Esophagus mucosa (tissue), 1 donor: ENCODE measurements around the gene KRTAP3-1. TPM values are rescaled to one million over a fixed set of nuclear protein-coding genes. Genes with fewer than 3 reads are reported as not detected.
A peak's percentile ranks its signal among the peaks of the same experiment; 100 is the strongest.

Experiments
- ATAC-seq: fragments of 200-7000 bp; cut with Tn5 transposase; one replicate; pipeline ENCODE4 v1.9.1; 2020
- total RNA-seq: library from RNA; stranded (reverse); gene quantifications from one replicate; pipeline ENCODE4 v1.2.4, GENCODE V29; 2023
- donor health status: DM: yes; HTN: yes; CAD: no.

KRTAP3-1 gene
- total RNA-seq, 1 donor from 2014 or later, result not detected

- no peak for ATAC-seq
Measured at GRCh38 chr17:40974366-40974765, 34.6 kb downstream of the KRTAP3-1 start.

- no peak for ATAC-seq
Measured at GRCh38 chr17:40967582-40967981, 41.3 kb downstream of the KRTAP3-1 start.

DNA sequence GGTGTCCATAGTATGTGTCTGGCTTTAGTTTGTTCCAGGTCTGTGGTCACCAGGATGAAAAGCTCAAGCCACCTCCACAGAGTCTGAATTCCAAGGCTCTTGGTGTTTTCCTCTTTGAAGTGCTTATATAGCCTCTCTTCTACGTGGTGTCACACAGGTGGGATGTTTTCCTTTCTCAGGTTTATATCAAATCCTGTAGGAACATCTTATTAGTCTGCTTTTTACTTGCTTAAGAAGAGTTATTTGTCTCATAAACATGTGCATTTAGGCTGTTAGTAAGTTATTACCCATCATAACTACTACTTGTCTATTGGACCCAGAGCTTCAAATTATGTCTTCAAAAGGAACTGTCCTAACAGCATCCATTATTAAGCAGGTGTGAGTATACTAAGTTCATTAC is 42.1 kb downstream of the KRTAP3-1 start, which contains the start of gene KRT39:
KRT39 (minus strand) TSS at position 101 of the 400 bp plus-strand sequence; CDS start at position 9, 92 bp downstream.
- no peak for ATAC-seq

DNA sequence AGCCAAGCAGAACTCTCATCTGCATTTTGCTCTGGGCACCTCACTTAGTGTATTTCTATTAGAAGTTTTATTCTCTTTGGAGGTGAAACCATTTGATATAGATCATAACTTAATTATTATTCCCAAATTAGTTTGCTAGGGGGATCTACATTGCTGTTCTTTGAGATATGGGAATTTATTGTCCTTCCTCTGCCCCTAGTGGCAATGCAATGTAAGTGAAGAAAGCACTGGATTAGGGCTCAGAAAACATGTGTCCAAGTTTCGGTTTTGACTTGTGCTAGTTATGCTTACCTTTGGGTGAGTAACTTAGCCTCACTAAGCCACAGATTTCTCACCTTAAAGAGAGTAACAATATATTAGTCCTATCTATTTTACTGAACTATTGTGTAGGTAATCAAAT is 45.1 kb downstream of the KRTAP3-1 start:
- ATAC-seq, result peak; percentile 79

DNA sequence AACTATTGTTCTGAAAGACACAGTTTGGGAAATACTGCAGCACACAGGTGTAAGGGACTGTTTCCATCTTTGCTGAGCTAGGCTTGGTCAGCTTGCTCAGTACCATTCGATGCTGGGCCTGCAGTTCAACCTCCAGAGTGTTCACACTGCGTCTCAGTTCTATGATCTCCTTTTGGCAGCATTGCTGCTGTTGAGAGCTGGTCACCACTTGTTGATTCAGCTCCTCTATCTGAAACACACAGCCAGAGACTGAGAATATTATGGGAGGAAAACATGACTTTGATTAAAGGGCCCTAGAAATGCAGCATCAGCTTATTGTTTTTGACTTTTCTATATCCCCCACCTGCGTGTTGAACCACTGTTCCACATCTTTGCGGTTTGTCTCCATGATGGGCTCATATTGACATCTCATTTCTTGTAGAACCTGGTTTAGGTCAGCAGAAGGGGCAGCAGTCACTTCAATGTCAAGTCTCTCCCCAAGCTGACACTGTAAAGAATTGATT is 46.8 kb downstream of the KRTAP3-1 start:
- no peak for ATAC-seq

GRCh38 chr17:40961591-40961990 is 47.3 kb downstream of the KRTAP3-1 start:
- no peak for ATAC-seq

- no peak for ATAC-seq
Measured at GRCh38 chr17:40960144-40960543, 48.8 kb downstream of the KRTAP3-1 start.

Other genes starting within 250 kb of the KRTAP3-1 start
- gene KRT26, start 236.9 kb downstream of the KRTAP3-1 start, total RNA-seq, result not detected
- gene KRT27, start 226.6 kb downstream of the KRTAP3-1 start, total RNA-seq, result not detected
- not detected for gene KRT28, start 209.2 kb downstream of the KRTAP3-1 start, total RNA-seq
- 50.3 TPM for gene KRT10, start 186.5 kb downstream of the KRTAP3-1 start, total RNA-seq
- not detected for gene KRT12, start 141.9 kb downstream of the KRTAP3-1 start, total RNA-seq
- gene KRT20, start 123.9 kb downstream of the KRTAP3-1 start, total RNA-seq, result 0.20 TPM
- gene KRT23, start 71.5 kb downstream of the KRTAP3-1 start, total RNA-seq, result 3.1 TPM
- gene KRT39, start 42.2 kb downstream of the KRTAP3-1 start, total RNA-seq, result not detected
- gene KRT40, start 24.8 kb downstream of the KRTAP3-1 start, total RNA-seq, result not detected
- not detected for gene KRTAP3-3, start 15.0 kb downstream of the KRTAP3-1 start, total RNA-seq
- gene KRTAP3-2, start 9.2 kb downstream of the KRTAP3-1 start, total RNA-seq, result not detected
- gene KRTAP1-5, start 18.1 kb upstream of the KRTAP3-1 start, total RNA-seq, result not detected
- not detected for gene KRTAP1-4, start 21.1 kb upstream of the KRTAP3-1 start, total RNA-seq
- not detected for gene KRTAP1-3, start 25.7 kb upstream of the KRTAP3-1 start, total RNA-seq
- gene KRTAP1-1, start 32.3 kb upstream of the KRTAP3-1 start, total RNA-seq, result not detected
- gene KRTAP2-1, start 38.2 kb upstream of the KRTAP3-1 start, total RNA-seq, result not detected
- not detected for gene KRTAP2-2, start 46.1 kb upstream of the KRTAP3-1 start, total RNA-seq
- gene KRTAP2-3, start 51.0 kb upstream of the KRTAP3-1 start, total RNA-seq, result not detected
- gene KRTAP2-4, start 56.8 kb upstream of the KRTAP3-1 start, total RNA-seq, result not detected
- gene KRTAP4-7, start 75.0 kb upstream of the KRTAP3-1 start, total RNA-seq, result not detected
- not detected for gene KRTAP4-8, start 89.0 kb upstream of the KRTAP3-1 start, total RNA-seq
- not detected for gene KRTAP4-16, start 93.1 kb upstream of the KRTAP3-1 start, total RNA-seq
- not detected for gene KRTAP4-9, start 96.3 kb upstream of the KRTAP3-1 start, total RNA-seq
- not detected for gene KRTAP4-11, start 109.2 kb upstream of the KRTAP3-1 start, total RNA-seq
- not detected for gene KRTAP4-12, start 115.1 kb upstream of the KRTAP3-1 start, total RNA-seq
- not detected for gene KRTAP4-6, start 131.4 kb upstream of the KRTAP3-1 start, total RNA-seq
- gene KRTAP4-5, start 140.7 kb upstream of the KRTAP3-1 start, total RNA-seq, result not detected
- not detected for gene KRTAP4-4, start 151.6 kb upstream of the KRTAP3-1 start, total RNA-seq
- not detected for gene KRTAP4-3, start 159.1 kb upstream of the KRTAP3-1 start, total RNA-seq
- not detected for gene KRTAP4-2, start 169.1 kb upstream of the KRTAP3-1 start, total RNA-seq
- gene KRTAP4-1, start 175.8 kb upstream of the KRTAP3-1 start, total RNA-seq, result not detected
- gene KRTAP9-1, start 180.8 kb upstream of the KRTAP3-1 start, total RNA-seq, result not detected
- gene KRTAP9-2, start 217.5 kb upstream of the KRTAP3-1 start, total RNA-seq, result not detected
- gene KRTAP9-3, start 223.3 kb upstream of the KRTAP3-1 start, total RNA-seq, result not detected
- gene KRTAP9-8, start 228.9 kb upstream of the KRTAP3-1 start, total RNA-seq, result not detected
- gene KRTAP9-4, start 240.6 kb upstream of the KRTAP3-1 start, total RNA-seq, result not detected
- gene KRTAP9-9, start 246.3 kb upstream of the KRTAP3-1 start, total RNA-seq, result not detected